HG03565 (cell line): ENCODE measurements around the gene IKZF1.
"Not testable (repeated sequence)": the region's sequence is repeated elsewhere in the genome, so short reads cannot be mapped to it uniquely, and the experiment has no call there.

ENCODE experiments used
- ATAC-seq: cut with Tn5 transposase; IDR thresholded peaks from one replicate; pipeline ENCODE4 v1.9.1; 2021; ENCODE audit warnings: mild to moderate bottlenecking, moderate library complexity; ENCODE audit not compliant: unreplicated experiment

Gene IKZF1

DNA sequence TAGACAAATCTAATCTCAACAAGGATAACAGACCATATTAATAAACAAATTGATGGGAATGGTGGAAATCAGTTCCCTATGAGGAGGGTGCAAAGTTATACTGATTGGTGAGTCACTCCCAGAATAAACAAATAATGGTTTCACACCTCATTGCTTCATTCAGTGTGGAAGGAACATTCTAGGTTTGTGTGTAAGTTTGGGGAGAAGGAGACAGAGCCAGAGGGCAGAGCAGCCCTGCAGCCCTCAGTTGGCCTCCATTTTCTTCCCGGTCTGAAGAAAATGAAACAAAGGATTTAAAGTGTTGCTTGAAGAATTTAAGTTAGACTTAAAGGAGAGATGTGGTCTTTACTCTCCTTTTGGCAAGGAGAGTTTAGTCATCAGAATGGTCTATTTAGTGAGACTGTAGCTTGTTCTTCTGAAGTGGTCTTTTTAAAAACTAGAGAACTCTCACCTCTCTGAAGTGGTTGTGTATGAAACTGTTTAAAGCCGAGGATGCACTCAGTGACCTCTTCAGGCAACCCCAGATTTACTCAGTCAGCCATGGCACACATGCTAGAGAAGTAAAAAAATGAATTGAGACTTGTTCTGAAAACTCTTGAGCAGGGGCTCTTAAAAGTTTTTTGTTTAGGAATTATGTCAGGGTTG, 27.2 kb downstream of the IKZF1 start:
- peak; percentile 62 for ATAC-seq

DNA sequence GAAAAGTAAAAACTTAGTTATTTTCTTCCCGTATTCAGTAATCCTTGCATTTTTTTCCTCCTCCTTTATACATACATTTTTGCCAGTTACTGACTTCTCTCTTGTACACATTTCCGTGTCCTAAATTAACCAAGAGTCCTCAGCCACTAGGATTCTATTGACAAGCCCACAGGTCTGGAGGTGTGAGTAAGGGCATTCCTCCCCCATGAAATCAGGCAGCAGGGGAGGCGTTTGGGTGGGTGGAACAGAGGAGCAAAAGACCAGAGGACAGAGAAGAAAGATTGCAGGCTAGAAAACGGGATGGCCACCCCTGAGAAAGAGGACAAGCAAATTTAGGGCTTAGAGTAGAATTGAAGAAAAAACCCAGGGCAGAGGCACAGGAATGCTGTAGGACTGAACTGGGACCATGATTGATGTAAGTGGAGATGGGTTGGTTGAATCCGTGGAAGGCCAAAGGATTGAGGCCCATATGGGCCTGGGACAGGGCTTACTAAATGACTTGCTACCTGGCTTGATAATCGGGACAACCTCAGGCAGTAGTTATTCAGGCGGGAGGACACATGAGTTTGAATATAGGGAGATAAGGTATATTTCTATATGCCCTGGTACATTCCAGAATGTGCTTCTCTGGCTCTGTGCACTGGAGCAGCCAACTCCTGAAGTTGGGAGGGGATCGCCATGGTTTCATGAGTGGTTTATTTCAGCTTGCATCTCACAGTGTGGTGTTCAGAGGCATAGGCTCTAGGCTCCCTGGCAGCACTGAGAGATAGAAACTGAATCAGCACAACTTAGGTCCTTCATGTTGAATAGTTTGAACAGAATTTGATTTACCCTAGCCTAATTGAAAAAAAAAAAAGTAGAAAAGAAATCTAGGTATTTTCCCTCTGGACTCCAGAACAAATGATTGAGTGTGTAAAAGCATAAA, 28.0 kb downstream of the IKZF1 start:
- no peak for ATAC-seq

DNA sequence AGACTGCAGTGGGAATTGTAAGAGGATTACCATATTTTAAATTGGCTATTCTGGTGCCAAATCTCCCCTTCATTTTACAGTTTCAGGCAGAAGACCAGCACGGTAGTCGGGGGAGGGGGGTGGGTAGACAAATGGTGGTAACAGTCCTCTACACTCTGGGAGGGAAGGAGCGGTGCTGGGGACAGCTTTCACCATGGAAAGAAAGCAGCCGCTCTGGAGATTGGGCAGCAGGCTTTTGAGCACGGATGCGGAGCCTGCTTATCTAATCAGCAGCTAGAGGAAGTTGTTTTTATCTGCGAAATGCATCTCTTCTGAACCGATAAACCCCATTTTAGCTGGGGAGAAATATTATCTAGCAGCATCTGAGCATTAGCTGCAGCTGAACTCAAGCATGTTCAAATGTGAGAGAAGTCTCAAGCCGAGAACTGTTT, 28.7 kb downstream of the IKZF1 start:
- ATAC-seq = no peak

DNA sequence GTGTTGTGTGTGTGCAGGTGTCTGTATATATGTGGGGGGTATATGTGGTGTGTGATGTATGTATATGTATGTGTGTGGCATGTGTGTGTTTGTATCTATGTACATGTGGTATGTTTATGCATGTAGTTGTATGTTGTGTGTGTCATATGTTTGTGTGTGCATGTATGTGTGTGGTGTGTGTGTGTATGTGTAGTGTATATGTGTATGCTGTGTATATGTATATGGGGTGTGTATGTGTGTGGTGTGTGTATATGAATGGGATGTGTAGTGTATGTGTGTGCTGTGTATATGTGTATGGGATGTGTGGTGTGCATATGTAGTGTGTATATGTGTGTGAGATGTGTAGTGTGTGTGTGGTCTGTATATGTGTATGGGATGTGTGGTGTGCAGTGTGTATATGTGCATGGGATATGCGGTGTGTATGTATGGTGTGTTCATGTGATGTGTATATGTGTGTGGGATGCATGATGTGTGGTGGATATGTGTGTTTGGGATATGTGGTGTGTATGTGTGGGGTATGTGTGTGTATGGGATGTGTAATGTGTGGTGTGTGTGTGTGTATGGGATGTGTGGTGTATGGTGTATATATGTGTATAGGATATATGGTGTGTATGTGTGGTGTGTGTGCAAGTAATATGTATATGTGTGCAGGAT, 30.0 kb downstream of the IKZF1 start:
- ATAC-seq = no peak

GRCh38 chr7:50335230-50335794, 30.8 kb downstream of the IKZF1 start:
- ATAC-seq = no peak

DNA sequence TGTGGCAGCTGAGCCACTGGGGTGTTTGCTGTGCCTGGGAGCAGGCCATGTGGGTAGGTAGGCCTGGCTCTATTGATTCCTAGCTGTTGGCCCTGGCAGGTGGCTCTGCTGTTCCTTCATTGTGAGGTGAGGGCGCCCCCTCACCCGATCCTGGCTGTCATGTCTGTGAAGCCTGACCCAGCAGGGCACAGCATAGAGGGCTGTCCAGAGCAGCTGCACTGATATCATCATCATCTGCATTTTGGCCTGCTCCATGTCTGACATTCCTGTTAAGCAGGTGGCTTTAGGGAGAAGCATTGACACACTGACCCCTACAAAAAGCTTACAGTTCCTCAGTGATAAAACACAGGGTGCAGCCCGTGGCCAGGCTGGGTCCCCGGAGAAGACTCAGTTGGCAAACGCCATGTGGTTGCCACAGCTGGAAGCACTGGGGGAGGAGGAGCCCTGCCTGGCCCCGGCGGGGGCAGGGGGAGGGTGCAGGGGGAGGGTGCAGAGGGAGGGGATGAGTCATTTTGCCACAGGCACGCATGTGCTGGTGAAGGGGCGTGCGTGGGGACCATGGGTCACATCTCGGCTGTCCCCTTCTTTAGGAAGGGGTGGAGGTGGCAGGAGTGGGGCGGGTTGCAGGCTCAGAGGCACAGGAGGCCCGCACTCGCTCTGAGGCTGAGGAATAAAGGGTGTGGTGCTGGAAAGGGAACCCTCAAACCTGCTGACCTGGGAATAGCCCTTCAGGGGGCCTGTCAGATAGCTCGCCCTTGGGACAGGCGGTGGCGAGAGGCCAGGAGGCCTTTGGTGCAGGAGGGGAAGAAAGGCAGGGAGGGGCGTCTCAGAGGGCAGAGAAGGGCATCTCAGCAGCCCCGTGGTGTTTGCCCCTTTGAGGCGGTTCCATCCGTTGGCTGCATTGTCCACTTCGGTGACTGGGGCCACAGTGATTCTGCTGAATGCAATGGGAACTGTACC, 31.6 kb downstream of the IKZF1 start:
- no peak for ATAC-seq

- no peak for ATAC-seq
Measured at GRCh38 chr7:50336894-50337703, 32.6 kb downstream of the IKZF1 start.

GRCh38 chr7:50339472-50339871, 35.0 kb downstream of the IKZF1 start:
- ATAC-seq = not testable (repeated sequence)

DNA sequence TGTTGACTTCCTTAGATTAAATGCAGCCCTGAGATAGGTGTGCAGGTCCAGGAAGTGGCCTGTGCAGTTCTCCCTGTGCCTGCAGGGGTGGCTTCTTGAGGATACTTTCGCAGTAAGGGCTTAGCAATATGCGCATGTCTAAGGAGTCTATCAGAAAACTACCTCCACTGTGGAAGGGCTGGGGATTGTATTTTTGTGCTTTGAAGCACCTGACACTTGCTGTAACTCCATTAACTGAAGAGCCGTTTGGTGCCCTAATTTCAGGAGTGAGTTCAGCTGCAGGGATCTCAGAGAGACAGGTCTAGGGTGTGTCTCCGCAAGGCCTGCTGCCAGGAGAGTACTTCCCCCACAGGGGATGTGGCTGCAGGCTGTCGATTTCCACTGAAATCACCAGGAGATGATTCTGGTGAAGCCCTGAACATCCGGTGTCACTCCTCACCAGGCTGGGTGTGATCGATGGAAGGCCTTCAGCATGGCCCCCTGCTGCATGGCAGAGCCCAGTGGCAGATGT, 35.5 kb downstream of the IKZF1 start:
- no peak for ATAC-seq

DNA sequence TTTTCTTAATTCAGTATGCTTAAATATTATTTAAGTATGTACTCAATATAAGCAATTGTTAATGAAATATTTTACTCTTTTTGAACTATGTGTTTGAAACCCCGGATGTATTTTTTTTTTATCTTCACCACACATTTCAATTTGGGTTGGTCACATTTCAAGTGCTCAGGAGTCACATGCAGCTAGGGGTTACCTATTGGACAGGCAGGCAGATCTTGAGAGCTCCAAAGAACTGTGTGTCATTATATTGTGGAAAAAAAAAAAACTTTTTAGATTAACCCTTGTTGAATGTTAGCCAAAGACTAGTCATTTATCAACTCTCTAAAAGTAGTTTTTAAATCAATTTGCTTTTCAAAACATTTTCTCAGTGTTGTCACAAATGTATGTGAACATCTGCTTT, 37.2 kb downstream of the IKZF1 start:
- no peak for ATAC-seq

- ATAC-seq = no peak
Measured at GRCh38 chr7:50342616-50343114, 38.1 kb downstream of the IKZF1 start.

DNA sequence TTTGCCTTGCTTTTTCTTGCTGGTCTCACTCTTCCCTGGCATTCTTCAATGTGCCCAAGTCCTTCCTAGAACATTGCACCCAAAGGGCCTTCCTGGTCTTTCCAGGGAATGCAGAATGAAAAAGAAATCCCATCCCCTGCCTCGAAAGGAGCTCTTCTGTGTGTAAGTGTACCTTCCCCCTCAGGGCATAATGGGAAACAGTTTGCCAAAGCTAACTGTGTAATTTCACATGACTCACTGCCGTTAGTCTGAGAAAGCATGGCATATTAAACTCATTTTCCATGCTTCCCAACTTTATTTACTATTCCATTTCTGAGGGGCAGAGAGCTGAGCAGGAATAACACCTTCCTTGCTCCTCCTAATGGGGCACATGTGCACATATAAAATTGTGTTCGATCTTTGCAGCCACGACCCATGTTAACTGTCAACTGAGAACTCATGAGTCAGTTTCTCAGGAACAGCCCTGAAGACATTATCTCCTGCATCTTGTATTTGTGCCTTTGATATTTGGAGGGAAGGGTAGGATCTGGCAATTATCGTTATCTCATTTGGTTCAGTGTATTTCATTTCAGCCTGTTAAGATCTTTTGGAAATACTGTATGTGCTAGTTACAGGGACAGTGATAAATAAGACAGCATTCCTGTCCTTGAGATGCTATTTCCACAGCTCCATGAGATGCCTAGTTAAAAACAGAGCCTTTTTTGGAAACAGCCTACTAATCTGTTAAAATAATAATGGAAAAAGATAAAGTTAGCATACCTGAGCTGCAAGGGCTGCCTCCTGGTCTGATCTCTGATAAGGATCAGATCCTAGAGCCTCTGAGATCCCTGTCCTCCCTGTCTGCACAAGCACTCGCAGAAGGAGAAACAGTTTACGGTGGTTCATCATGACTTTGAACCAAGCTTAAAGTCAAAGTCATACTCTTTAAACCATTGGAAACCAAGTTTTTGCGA, 42.3 kb downstream of the IKZF1 start:
- ATAC-seq = no peak

DNA sequence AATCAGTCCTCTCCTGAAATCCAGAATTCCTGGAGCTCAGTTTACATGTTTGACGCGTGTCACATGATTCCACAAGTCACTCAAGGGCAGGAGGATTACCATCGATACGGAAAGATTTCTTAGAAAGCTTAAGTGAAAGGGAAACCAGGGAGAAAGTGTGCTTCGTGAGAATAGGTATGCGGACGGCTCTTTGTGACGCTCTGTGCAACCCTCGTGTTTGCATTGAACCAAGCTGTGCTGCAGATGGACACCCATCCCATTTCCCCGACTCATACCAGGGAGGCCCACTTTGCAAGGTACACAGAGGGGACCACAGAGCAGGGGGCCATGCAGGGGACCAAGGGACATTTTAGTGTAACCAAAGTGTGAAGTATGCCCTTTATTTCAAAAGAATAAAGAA, 43.2 kb downstream of the IKZF1 start:
- no peak for ATAC-seq

GRCh38 chr7:50348469-50349162, 44.1 kb downstream of the IKZF1 start:
- no peak for ATAC-seq

- no peak for ATAC-seq
Measured at GRCh38 chr7:50349399-50349798, 44.9 kb downstream of the IKZF1 start.

DNA sequence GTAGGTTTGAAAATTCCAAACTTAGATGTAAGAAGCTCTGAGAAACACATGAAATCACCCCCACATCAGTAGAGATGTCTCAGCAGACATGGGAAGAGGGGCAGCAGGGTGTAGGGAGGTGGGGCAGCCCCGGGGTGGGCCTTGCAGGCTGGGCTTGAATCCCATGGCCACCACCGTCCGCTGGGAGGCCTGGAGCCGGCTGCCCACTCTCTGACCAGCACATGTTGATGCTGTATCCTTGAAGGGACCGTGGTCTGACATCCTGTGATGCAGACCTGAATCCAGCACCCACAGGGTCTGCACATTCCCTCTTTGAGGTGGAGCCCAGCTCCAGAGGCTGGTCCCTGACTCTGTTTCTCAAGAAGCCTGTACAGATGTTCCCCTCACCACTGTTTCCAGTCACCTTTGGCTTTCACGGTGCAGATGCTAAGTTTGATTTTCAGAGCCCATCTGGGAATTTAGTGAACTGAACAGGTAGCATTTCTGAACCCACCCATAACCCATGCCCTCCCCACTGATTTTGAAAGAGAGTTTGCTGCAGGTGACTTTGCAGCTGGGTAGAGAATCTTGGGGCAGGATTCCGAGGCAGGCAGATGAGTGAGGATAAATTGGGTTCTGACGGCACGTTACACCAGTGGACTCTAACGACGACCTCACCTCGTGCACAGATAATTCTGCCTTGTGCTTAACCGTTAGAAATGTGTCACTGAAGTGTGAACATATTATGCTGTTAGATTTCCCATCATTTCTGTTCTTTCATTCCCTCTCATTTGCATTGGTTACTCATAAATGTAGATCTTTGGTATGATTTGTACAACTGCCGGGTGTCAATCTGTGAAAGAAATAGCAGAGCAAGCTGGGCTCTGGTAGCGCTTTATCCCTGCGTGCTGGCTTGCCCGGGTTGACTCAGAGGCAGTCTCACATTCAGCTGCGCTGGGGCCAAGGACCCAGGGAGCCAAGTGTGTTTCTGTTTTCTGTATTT, 45.7 kb downstream of the IKZF1 start:
- ATAC-seq = peak; percentile 73
